Omental fat pad (tissue), 4 donors: ENCODE data around the gene ARHGEF10L. TPM values are rescaled to one million over a fixed set of nuclear protein-coding genes. Genes with fewer than 3 reads are reported as not detected.
A peak's percentile ranks its signal among the peaks of the same experiment; 100 is the strongest.

Experiments
- ATAC-seq: fragments of 150-250 bp; one replicate; pipeline ENCODE4 v1.9.1; 2016; ENCODE audit warnings: mild to moderate bottlenecking, moderate library complexity; ENCODE audit not compliant: low FRiP score
- DNase-seq: peaks from one replicate; pipeline ENCODE4 v3.0.0-alpha.2; 2019; ENCODE audit warnings: low spot score
- CTCF ChIP-seq, 3 donors: fragments of 450-650 bp; IDR thresholded peaks; one replicate each; pipeline ENCODE4 v1.5.1; 2016 to 2017; ENCODE audit warnings: antibody characterized with exemption in 3 of 3, mild to moderate bottlenecking in 3 of 3, moderate library complexity in 2 of 3
- total RNA-seq, 4 donors: library from RNA; depleted of rRNA; stranded (reverse); fragments of >200 nt; gene quantifications; one replicate each; pipeline ENCODE4 v1.1.0, GENCODE V29; 2016

Gene ARHGEF10L
- total RNA-seq, 4 donors from 2014 or later: 17.3 to 59.0 (median 39.9) TPM

GRCh38 chr1:17565461-17566252 is 26.2 kb downstream of the ARHGEF10L start:
- no peak for TF ChIP-seq CTCF (IDR thresholded peaks at IDR 0.05)
- DNase-seq (no peak), ATAC-seq (no peak)

GRCh38 chr1:17566417-17566816 is 26.9 kb downstream of the ARHGEF10L start:
- ATAC-seq: no peak
- no peak for DNase-seq
- no peak for TF ChIP-seq CTCF (IDR thresholded peaks at IDR 0.05)

- no peak for DNase-seq
- ATAC-seq: no peak
- no peak for TF ChIP-seq CTCF (IDR thresholded peaks at IDR 0.05)
Measured at GRCh38 chr1:17566892-17567291, 27.4 kb downstream of the ARHGEF10L start.

- DNase-seq (no peak), ATAC-seq (no peak)
- TF ChIP-seq CTCF (IDR thresholded peaks at IDR 0.05): no peak
Measured at GRCh38 chr1:17567582-17567981, 28.1 kb downstream of the ARHGEF10L start.

GRCh38 chr1:17568014-17568900 is 28.8 kb downstream of the ARHGEF10L start:
- DNase-seq (no peak), ATAC-seq (no peak)
- TF ChIP-seq CTCF (IDR thresholded peaks at IDR 0.05): no peak

GRCh38 chr1:17569200-17570139 is 30.0 kb downstream of the ARHGEF10L start:
- ATAC-seq (peak; percentile 75), DNase-seq (peak; percentile 56)
- no peak for TF ChIP-seq CTCF (IDR thresholded peaks at IDR 0.05)
